Heart left ventricle (tissue), 13 donors: Measurements from ENCODE around the gene NKD1.

Source experiments
- POLR2A ChIP-seq, 2 donors: fragments of 450-650 bp; IDR thresholded peaks; one replicate each; pipeline ENCODE4 v1.6.1; 2017; ENCODE audit warnings: antibody characterized with exemption in 2 of 2, mild to moderate bottlenecking in 2 of 2, moderate library complexity in 2 of 2
- TF ChIP-seq, protein P1 (sequence below), 12 donors: fragments of 200-600 bp; sonication (generic) in 4 of 12; IDR thresholded peaks; one replicate each; pipeline versions ENCODE4 v1.5.0 to v1.8.0; 2018 to 2022; ENCODE audit warnings: antibody characterized with exemption in 12 of 12, mild to moderate bottlenecking in 5 of 12
- donor health status: ischemic (EF 13 %, LVEDD 7.1; RV severe dilation, severe dysfunction).
- donor health status: DM: no; HTN: yes; CAD: no.
- donor health status: DM: no; HTN: no; CAD: no.
- donor health status: ischemic (EF 25% LVEDD 6.9; RV normal size, moderate dysfunction).
- donor health status: ischemic (EF 25% LVEDD 5.7; RV mildly dilated, moderate dysfunction).
- donor health status: ischemic (EF 35%, LVEDD 5.7; RV mildly dilated, moderate dysfunction).
- donor health status: nonischemic (EF 11% LVEDD 7.7; RV severe dilation, severe dysfunction).
- donor health status: DM: yes; HTN: yes; CAD: no.
- donor health status: PGD.
- donor health status: ischemic (EF 29% LVEDD 5.4; RV normal size, mild dysfunction).
- donor health status: nonischemic (EF 23%, LVEDD 6.1; RV moderate dilation, normal function).

- TF ChIP-seq, protein P1, sequence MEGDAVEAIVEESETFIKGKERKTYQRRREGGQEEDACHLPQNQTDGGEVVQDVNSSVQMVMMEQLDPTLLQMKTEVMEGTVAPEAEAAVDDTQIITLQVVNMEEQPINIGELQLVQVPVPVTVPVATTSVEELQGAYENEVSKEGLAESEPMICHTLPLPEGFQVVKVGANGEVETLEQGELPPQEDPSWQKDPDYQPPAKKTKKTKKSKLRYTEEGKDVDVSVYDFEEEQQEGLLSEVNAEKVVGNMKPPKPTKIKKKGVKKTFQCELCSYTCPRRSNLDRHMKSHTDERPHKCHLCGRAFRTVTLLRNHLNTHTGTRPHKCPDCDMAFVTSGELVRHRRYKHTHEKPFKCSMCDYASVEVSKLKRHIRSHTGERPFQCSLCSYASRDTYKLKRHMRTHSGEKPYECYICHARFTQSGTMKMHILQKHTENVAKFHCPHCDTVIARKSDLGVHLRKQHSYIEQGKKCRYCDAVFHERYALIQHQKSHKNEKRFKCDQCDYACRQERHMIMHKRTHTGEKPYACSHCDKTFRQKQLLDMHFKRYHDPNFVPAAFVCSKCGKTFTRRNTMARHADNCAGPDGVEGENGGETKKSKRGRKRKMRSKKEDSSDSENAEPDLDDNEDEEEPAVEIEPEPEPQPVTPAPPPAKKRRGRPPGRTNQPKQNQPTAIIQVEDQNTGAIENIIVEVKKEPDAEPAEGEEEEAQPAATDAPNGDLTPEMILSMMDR (IDR thresholded peaks at IDR 0.05): no peak
- TF ChIP-seq POLR2A (IDR thresholded peaks at IDR 0.05): no peak
Measured at GRCh38 chr16:50615891-50616290, 67.7 kb downstream of the NKD1 start.
